DOHH2 (cell line): ENCODE measurements around the gene HLA-DRA.

Source experiments
- EZH2phosphoT487 ChIP-seq: fragments of 200-600 bp; sonication (generic); IDR thresholded peaks from 2 replicates; pipeline ENCODE4 v1.6.1; 2017; ENCODE audit warnings: borderline replicate concordance, mild to moderate bottlenecking, antibody characterized with exemption, low read length, moderate library complexity, mixed read lengths
- TF ChIP-seq, protein P1 (sequence below): fragments of 200-600 bp; sonication (generic); IDR thresholded peaks from one replicate; pipeline ENCODE4 v1.5.1; 2014; ENCODE audit warnings: antibody characterized with exemption, mild to moderate bottlenecking, low read depth, low read length; ENCODE audit not compliant: poor library complexity, severe bottlenecking

DNA sequence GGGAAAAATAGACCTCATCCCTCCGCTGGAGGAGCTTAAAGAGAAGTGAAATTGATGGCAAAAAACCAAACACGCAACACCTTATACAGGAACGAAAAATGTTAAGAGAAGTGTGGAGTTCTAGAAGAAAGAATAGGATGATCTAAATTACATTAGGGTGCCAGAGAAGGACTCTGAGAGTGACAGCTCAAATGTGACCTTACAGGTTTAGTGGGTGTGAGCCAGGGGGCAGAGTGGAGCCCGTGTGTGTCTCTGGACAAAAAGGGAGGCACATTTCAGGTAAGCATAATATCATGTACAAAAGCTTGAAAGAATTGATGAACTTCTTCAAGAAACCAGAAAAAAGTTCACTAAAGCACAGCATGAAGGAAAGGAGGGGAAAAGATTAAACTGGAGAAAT, 20.8 kb downstream of the HLA-DRA start:
- TF ChIP-seq, protein P1, sequence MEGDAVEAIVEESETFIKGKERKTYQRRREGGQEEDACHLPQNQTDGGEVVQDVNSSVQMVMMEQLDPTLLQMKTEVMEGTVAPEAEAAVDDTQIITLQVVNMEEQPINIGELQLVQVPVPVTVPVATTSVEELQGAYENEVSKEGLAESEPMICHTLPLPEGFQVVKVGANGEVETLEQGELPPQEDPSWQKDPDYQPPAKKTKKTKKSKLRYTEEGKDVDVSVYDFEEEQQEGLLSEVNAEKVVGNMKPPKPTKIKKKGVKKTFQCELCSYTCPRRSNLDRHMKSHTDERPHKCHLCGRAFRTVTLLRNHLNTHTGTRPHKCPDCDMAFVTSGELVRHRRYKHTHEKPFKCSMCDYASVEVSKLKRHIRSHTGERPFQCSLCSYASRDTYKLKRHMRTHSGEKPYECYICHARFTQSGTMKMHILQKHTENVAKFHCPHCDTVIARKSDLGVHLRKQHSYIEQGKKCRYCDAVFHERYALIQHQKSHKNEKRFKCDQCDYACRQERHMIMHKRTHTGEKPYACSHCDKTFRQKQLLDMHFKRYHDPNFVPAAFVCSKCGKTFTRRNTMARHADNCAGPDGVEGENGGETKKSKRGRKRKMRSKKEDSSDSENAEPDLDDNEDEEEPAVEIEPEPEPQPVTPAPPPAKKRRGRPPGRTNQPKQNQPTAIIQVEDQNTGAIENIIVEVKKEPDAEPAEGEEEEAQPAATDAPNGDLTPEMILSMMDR, result no peak
- TF ChIP-seq EZH2phosphoT487, result no peak
